Measurements from ENCODE around the gene NACC1.

DNA sequence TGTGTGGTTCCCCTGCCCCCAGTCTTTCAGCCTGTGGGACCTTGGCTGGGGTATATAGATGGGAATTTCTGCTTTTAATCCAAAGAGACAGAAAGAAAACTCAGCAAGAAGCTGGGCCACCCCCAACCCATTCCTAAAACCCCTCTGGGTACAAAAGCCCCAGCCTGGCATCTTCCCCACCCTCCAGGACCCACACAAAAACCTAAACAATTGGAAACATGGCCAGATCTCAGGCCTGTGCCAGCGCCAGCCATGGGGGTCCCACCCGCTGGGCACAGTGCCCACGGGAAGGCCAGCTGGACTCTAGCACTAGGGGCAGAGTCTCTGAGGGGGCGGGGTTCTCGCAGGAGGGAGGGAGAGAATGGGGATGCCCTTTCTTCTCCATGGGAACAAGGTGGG, 24.0 kb upstream of the NACC1 start:
- TF ChIP-seq, protein P1, sequence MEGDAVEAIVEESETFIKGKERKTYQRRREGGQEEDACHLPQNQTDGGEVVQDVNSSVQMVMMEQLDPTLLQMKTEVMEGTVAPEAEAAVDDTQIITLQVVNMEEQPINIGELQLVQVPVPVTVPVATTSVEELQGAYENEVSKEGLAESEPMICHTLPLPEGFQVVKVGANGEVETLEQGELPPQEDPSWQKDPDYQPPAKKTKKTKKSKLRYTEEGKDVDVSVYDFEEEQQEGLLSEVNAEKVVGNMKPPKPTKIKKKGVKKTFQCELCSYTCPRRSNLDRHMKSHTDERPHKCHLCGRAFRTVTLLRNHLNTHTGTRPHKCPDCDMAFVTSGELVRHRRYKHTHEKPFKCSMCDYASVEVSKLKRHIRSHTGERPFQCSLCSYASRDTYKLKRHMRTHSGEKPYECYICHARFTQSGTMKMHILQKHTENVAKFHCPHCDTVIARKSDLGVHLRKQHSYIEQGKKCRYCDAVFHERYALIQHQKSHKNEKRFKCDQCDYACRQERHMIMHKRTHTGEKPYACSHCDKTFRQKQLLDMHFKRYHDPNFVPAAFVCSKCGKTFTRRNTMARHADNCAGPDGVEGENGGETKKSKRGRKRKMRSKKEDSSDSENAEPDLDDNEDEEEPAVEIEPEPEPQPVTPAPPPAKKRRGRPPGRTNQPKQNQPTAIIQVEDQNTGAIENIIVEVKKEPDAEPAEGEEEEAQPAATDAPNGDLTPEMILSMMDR (optimal IDR thresholded peaks at IDR 0.05 in 1 of 3, IDR thresholded peaks at IDR 0.05 in 1 of 3, conservative IDR thresholded peaks at IDR 0.05 in 1 of 3; ENCODE audit: extremely low read depth in 1 of 3, insufficient read depth in 2 of 3, low read length in 3 of 3), result no peak
- no peak for TF ChIP-seq EZH2 (IDR thresholded peaks at IDR 0.05; ENCODE audit: low read length)
